HEK293T (cell line): ENCODE results near the gene PLA2G15.

Experiments used
- BHLHE40 ChIP-seq: fragments of 450-650 bp; IDR thresholded peaks from 2 replicates; pipeline ENCODE4 v1.6.1; 2016; ENCODE audit warnings: mild to moderate bottlenecking, moderate library complexity, borderline replicate concordance
- ELF4 ChIP-seq: fragments of 450-650 bp; IDR thresholded peaks from 2 replicates; pipeline ENCODE4 v1.6.1; 2017; ENCODE audit warnings: antibody characterized with exemption
- FOXA1 ChIP-seq: fragments of 450-650 bp; IDR thresholded peaks from 2 replicates; pipeline ENCODE4 v1.6.1; 2016; ENCODE audit warnings: mild to moderate bottlenecking
- FOXM1 ChIP-seq: fragments of 450-650 bp; IDR thresholded peaks from 2 replicates; pipeline ENCODE4 v1.6.1; 2017; ENCODE audit warnings: mild to moderate bottlenecking, borderline replicate concordance
- HDGF ChIP-seq: fragments of 450-650 bp; IDR thresholded peaks from 2 replicates; pipeline ENCODE4 v1.6.1; 2017; ENCODE audit warnings: antibody characterized with exemption, borderline replicate concordance
- L3MBTL2 ChIP-seq: fragments of 450-650 bp; conservative IDR thresholded peaks from 2 replicates; pipeline ENCODE4 v1.6.1; 2016; ENCODE audit warnings: mild to moderate bottlenecking
- NFRKB ChIP-seq: fragments of 450-650 bp; IDR thresholded peaks from 2 replicates; pipeline ENCODE4 v1.6.1; 2016; ENCODE audit warnings: mild to moderate bottlenecking, moderate library complexity
- SP1 ChIP-seq: fragments of 450-650 bp; IDR thresholded peaks from 2 replicates; pipeline ENCODE4 v1.6.1; 2017
- SUZ12 ChIP-seq: fragments of 450-650 bp; IDR thresholded peaks from 2 replicates; pipeline ENCODE4 v1.6.1; 2016; ENCODE audit warnings: mild to moderate bottlenecking
- TARDBP ChIP-seq: fragments of 450-650 bp; IDR thresholded peaks from 2 replicates; pipeline ENCODE4 v1.6.1; 2016

DNA sequence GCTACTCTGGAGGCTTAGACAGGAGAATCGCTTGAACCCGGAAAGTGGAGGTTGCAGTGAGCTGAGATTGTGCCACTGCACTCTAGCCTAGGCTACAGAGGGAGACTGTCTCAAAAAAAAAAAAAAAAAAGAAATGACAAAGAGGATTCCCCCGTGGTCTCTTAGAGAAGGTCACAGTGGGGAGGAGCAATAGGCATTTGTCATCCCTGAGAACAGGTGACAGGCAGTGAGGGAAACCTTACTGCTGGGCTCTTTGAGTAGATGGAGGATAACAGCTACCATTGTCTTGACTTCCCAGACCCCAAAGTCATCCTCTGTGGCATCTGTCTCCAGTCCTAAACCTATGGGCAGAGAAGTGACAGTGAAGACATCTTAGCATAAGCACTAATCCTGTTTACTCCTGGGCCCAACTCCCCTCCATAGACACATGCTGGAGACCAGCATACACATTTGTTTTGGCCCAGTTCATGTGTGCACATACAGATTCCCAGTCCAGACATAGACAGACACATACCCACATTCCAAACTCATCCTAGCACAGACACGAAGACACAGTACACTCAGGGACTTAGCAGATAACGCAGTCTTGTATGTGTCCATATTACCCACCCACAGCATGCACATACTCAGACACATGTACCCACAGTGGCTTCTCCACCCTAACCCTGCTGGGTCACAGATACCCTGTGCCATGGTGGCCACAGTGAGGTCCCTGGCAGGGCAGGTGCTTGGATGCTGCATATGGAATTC, 11.9 kb upstream of the PLA2G15 start:
- TF ChIP-seq SP1 (no peak), TARDBP (no peak), NFRKB (no peak), FOXM1 (no peak), SUZ12 (no peak), BHLHE40 (no peak), L3MBTL2 (no peak), FOXA1 (no peak), HDGF (no peak), ELF4 (no peak)
